ENCODE results near the gene PGGHG. TPM values are rescaled to one million over a fixed set of nuclear protein-coding genes. Genes with fewer than 3 reads are reported as not detected.

The PGGHG gene
- total and polyA plus RNA-seq, 4 donors: 21.6 to 145 (median 87.9) TPM

- Histone ChIP-seq H3K27me3 (ENCODE audit: control insufficient read depth in 3 of 3, insufficient read depth in 3 of 3, low read length in 2 of 3) (peaks cover 0 to 70% (median 32%) of the 10 kb centered on the region in 3 donors), H3K4me3 (peak within 1 kb of the TSS; percentile 5), H3K9me3 (ENCODE audit: control insufficient read depth in 4 of 4, insufficient read depth in 3 of 4, low read length in 3 of 4) (no peaks in the 10 kb centered on the region), H3K27ac (ENCODE audit: low read depth in 1 of 2, low read length in 1 of 2) (no peak within 1 kb of the TSS), H3K4me1 (ENCODE audit: control insufficient read depth in 5 of 5, insufficient read depth in 5 of 5, low read length in 5 of 5) (peaks cover 0 to 15% (median 0%) of the 10 kb centered on the region in 5 donors), H3K9ac (ENCODE audit: insufficient read depth in 1 of 2, low read length in 2 of 2) (no peak within 1 kb of the TSS), H3K36me3 (ENCODE audit: control insufficient read depth in 4 of 4, insufficient read depth in 4 of 4, low read length in 4 of 4) (no peaks in the 10 kb centered on the region)
- ATAC-seq (ENCODE audit: insufficient read depth, low FRiP score): no peak
- no peak for DNase-seq
- WGBS, 2 donors: 66 to 77% methylated on average over 21 of the region's 21 CpGs
- TF ChIP-seq CTCF (IDR thresholded peaks at IDR 0.05; ENCODE audit: control extremely low read depth, extremely low read depth): no peak
Observed at GRCh38 chr11:278001-278951, 10.7 kb upstream of the PGGHG start, which contains the start of gene NLRP6. NLRP6 (plus strand) TSS chr11:278407; CDS start chr11:278570, 163 bp downstream.

- H3K9me3 ChIP-seq (ENCODE audit: control insufficient read depth in 4 of 4, insufficient read depth in 3 of 4, low read length in 3 of 4): no peaks in the 10 kb centered on the region
- H3K4me3 ChIP-seq: peak overlapping the region; percentile 5
- peaks cover 0 to 70% (median 36%) of the 10 kb centered on the region in 3 donors for H3K27me3 ChIP-seq (ENCODE audit: control insufficient read depth in 3 of 3, insufficient read depth in 3 of 3, low read length in 2 of 3)
- DNase-seq: peak in 1 of 3 donors; percentile 48
- H3K4me1 ChIP-seq (ENCODE audit: control insufficient read depth in 5 of 5, insufficient read depth in 5 of 5, low read length in 5 of 5): peaks cover 0 to 15% (median 0%) of the 10 kb centered on the region in 5 donors
- H3K9ac ChIP-seq (ENCODE audit: insufficient read depth in 1 of 2, low read length in 2 of 2): no peak overlapping the region
- H3K36me3 ChIP-seq (ENCODE audit: control insufficient read depth in 4 of 4, insufficient read depth in 4 of 4, low read length in 4 of 4): no peaks in the 10 kb centered on the region
- WGBS, 2 donors: 12 to 17% methylated on average over 82 to 97 of the region's 97 CpGs
- ATAC-seq (ENCODE audit: insufficient read depth, low FRiP score): no peak
- H3K27ac ChIP-seq (ENCODE audit: low read depth in 1 of 2, low read length in 1 of 2): no peak overlapping the region
- TF ChIP-seq CTCF (IDR thresholded peaks at IDR 0.05; ENCODE audit: control extremely low read depth, extremely low read depth): no peak
Observed at GRCh38 chr11:279040-279965, 9.6 kb upstream of the PGGHG start.

- H3K9ac ChIP-seq (ENCODE audit: insufficient read depth in 1 of 2, low read length in 2 of 2): no peak overlapping the region
- ATAC-seq (ENCODE audit: insufficient read depth, low FRiP score) (peak; percentile 45), DNase-seq (peak in 2 of 3 donors; percentile 16 to 32)
- peaks cover 0 to 66% (median 36%) of the 10 kb centered on the region in 3 donors for H3K27me3 ChIP-seq (ENCODE audit: control insufficient read depth in 3 of 3, insufficient read depth in 3 of 3, low read length in 2 of 3)
- WGBS, 2 donors: 3 to 4% methylated on average over 69 to 85 of the region's 85 CpGs
- H3K36me3 ChIP-seq (ENCODE audit: control insufficient read depth in 4 of 4, insufficient read depth in 4 of 4, low read length in 4 of 4): no peaks in the 10 kb centered on the region
- H3K9me3 ChIP-seq (ENCODE audit: control insufficient read depth in 4 of 4, insufficient read depth in 3 of 4, low read length in 3 of 4): no peaks in the 10 kb centered on the region
- no peak overlapping the region for H3K4me3 ChIP-seq
- no peak overlapping the region for H3K27ac ChIP-seq (ENCODE audit: low read depth in 1 of 2, low read length in 1 of 2)
- no peak for TF ChIP-seq CTCF (IDR thresholded peaks at IDR 0.05; ENCODE audit: control extremely low read depth, extremely low read depth)
- peaks cover 0 to 15% (median 0%) of the 10 kb centered on the region in 5 donors for H3K4me1 ChIP-seq (ENCODE audit: control insufficient read depth in 5 of 5, insufficient read depth in 5 of 5, low read length in 5 of 5)
Observed at GRCh38 chr11:279966-280705, 8.8 kb upstream of the PGGHG start.

All from lung (tissue), 12 donors.